Activated naive CD8-positive, alpha-beta T cell treated with anti-CD3 and anti-CD28 coated beads for 36 hours (primary cell): ENCODE measurements around the gene PRKAR2A. TPM values are rescaled to one million over a fixed set of nuclear protein-coding genes. Genes with fewer than 3 reads are reported as not detected.

ENCODE experiments used
- DNase-seq: peaks from one replicate; pipeline ENCODE4 v3.0.0; 2021
- H3K27ac Mint-ChIP-seq: one replicate; pipeline ENCODE4 v1.8.0; 2022; ENCODE audit warnings: mild to moderate bottlenecking, moderate library complexity, mixed read lengths
- H3K27me3 Mint-ChIP-seq: one replicate; pipeline ENCODE4 v1.8.0; 2022; ENCODE audit warnings: mild to moderate bottlenecking, mixed read lengths
- H3K36me3 Mint-ChIP-seq: one replicate; pipeline ENCODE4 v1.8.0; 2021; ENCODE audit warnings: mild to moderate bottlenecking, mixed read lengths
- H3K4me1 Mint-ChIP-seq: one replicate; pipeline ENCODE4 v1.8.0; 2021; ENCODE audit warnings: mixed read lengths
- H3K4me3 Mint-ChIP-seq: one replicate; pipeline ENCODE4 v1.8.0; 2022; ENCODE audit warnings: mild to moderate bottlenecking, moderate library complexity, mixed read lengths
- H3K9me3 Mint-ChIP-seq: one replicate; pipeline ENCODE4 v1.8.0; 2022; ENCODE audit warnings: mixed read lengths
- total RNA-seq, 2 experiments: library from RNA; stranded (reverse); gene quantifications; one replicate each; pipeline ENCODE4 v1.2.3, GENCODE V29; 2021

The PRKAR2A gene
- total RNA-seq, 2 experiments from 2014 or later = 42.8 to 45.2 TPM

DNA sequence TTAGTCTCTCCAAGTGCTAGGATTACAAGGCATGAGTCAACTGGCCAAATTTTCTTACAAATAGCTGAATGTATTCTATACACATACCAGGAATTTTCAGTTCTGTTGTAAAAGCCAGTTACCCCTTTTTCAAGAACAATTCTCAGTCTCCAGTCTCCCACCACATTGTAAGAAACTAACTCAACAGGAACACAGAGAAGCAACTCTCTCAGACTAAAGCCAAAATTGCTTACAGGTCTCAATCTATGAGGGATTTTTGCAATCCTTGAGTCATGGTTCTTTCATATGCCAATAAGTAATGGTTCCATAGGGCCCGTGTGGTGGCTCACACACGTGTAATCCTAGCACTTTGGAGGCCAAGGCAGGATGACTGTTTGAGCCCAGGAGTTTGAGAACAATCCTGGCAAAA, 139.2 kb downstream of the PRKAR2A start:
- Mint-ChIP-seq H3K4me3 (no peak overlapping the region), H3K9me3 (no peaks in the 10 kb centered on the region)

DNA sequence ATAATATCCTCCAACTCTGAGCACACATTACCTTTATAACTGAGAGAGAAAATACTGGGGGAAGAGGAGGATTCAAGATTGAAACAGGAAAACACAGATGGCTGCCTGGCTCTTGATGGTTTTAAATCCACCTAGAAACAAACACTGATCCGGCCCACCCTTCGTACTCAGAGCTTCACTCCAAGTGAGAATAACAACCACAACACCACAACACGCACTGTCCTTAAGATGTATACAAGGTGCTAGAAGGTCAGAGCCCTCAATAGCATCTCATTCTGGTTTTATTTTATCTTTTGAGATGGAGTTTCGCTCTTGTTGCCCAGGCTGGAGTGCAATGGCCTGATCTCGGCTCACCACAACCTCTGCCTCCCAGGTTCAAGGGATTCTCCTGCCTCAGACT, 140.5 kb downstream of the PRKAR2A start:
- Mint-ChIP-seq H3K4me1 (peaks cover 54% of the 10 kb centered on the region), H3K36me3 (peaks cover 31% of the 10 kb centered on the region), H3K4me3 (no peak overlapping the region), H3K9me3 (no peaks in the 10 kb centered on the region), H3K27me3 (no peaks in the 10 kb centered on the region), H3K27ac (no peak overlapping the region)
- DNase-seq = no peak

More for the DNA sequence above, 139.2 kb downstream of the PRKAR2A start:
- no peak overlapping the region for H3K27ac Mint-ChIP-seq
- H3K27me3 Mint-ChIP-seq = no peaks in the 10 kb centered on the region
- peaks cover 27% of the 10 kb centered on the region for H3K36me3 Mint-ChIP-seq
- peaks cover 51% of the 10 kb centered on the region for H3K4me1 Mint-ChIP-seq
- DNase-seq = no peak

DNA sequence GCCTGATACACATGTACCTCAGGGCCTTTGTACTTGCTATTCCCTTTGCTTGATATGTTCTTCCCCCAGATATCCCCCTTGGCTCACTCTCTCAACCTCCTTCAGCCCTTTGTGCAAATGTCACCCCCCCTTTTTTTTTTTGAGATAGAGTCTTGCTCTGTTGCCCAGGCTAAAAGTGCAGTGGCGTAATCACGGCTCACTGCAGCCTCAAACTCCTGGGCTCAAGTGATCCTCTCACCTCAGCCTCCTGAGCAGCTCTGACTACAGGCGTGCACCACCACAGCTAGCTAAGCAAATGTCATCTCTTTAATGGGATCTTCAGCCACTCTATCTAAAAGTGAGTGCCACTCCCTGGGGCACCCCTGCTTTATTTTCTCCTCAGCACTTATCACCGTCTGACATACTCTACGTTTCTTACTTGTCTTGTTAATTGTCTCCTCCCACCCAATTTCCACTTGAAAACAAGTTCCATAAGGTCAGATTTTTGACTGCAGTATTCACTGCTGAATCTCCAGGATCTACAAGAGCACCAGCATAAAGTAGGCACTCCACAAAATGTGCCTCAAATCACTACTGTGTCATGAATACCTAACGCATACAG, 145.3 kb downstream of the PRKAR2A start:
- Mint-ChIP-seq H3K27me3 (no peaks in the 10 kb centered on the region), H3K4me3 (no peak overlapping the region), H3K27ac (no peak overlapping the region), H3K36me3 (peaks cover 33% of the 10 kb centered on the region), H3K4me1 (peaks cover 34% of the 10 kb centered on the region), H3K9me3 (no peaks in the 10 kb centered on the region)
- DNase-seq = no peak

DNA sequence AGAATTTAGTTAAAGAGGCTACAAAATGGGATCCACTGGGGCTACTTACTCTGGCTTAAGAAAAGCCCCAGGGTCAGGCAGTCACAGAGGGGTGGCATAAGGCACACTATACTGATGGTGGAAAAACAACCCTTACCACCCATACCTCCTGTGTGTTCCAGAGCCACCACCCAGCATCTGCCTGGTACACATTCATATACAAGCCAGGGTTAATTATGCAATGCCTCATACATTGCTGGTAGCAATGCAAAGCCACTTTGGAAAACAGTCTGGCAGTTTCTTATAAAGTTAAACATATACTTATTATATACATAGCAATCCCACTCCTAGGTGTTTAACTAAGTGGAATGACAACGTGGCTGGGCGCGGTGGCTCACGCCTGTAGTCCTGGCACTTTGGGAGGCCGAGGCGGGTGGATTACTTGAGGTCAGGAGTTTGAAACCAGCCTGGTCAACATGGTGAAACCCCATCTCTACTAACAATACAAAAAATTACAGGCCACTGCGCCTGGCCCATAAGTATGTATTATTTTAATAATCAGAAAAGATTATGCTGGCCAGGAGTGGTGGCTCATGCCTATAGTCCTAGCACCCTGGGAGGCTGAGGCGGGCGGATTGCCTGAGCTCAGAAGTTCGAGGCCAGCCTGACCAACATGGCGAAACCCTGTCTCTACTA, 146.8 kb downstream of the PRKAR2A start:
- Mint-ChIP-seq H3K36me3 (peaks cover 29% of the 10 kb centered on the region), H3K9me3 (no peaks in the 10 kb centered on the region), H3K27me3 (no peaks in the 10 kb centered on the region), H3K27ac (no peak overlapping the region), H3K4me3 (no peak overlapping the region), H3K4me1 (peaks cover 36% of the 10 kb centered on the region)
- no peak for DNase-seq

DNA sequence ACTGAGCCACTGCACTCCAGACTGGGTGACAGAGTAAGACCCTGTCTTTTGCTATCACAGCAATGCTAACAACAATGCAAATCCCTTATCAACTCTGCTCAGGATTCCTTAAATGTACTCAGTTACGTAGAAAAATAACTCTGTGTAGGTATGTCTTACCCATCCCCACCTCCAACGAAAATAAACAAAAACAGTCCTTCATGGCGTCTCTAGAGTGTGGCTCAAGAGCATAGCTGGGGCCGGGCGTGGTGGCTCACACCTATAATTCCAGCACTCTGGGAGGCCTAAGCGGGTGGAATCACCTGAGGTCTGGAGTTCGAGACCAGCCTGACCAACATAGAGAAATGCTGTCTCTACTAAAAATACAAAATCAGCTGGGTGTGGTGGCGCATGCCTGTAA, 148.8 kb downstream of the PRKAR2A start:
- Mint-ChIP-seq H3K9me3 (no peaks in the 10 kb centered on the region), H3K27ac (no peak overlapping the region), H3K4me3 (no peak overlapping the region), H3K36me3 (peaks cover 25% of the 10 kb centered on the region), H3K27me3 (no peaks in the 10 kb centered on the region), H3K4me1 (peaks cover 35% of the 10 kb centered on the region)
- no peak for DNase-seq

DNA sequence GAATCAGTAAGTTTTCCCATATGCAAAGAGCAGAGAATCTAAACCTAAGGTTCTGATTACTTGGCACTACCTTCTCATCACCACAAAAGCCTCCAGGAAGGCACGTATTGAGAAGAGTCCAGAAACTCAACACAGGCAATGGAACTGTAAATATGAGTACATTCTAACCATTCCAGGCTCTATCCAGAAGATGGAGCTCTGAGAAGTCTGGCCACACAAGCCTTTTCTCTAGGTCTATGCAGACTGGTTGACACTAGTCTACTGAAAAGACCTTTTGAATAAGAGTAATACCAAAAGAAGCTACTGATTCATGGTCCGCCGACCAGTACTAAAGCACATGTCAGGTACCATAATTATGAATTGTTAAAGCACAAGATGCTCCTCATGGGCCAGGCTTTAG, 149.7 kb downstream of the PRKAR2A start:
- Mint-ChIP-seq H3K36me3 (peaks cover 24% of the 10 kb centered on the region), H3K27me3 (no peaks in the 10 kb centered on the region), H3K4me1 (peaks cover 34% of the 10 kb centered on the region), H3K27ac (no peak overlapping the region), H3K4me3 (no peak overlapping the region), H3K9me3 (no peaks in the 10 kb centered on the region)
- no peak for DNase-seq

DNA sequence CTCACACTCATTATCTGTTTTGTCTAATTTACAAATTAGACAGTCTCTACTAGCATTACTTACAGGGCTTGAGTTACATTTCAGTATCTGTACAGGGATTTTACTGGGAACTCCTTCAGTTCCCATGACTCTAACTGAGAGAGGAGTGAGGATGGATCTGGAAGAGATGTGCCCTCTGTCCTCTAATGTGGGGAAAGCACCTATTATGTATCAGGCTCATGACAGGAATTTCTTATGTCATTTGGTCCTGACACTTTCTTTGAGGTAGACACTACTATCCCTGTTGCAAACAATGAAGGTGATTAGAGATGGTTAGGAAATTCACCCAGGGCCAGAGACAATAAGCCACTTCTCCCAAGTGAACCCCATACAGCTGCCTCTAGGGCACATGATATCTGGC, 151.1 kb downstream of the PRKAR2A start:
- no peaks in the 10 kb centered on the region for H3K9me3 Mint-ChIP-seq
- no peak overlapping the region for H3K4me3 Mint-ChIP-seq
- H3K4me1 Mint-ChIP-seq = peaks cover 26% of the 10 kb centered on the region
- H3K36me3 Mint-ChIP-seq = peaks cover 20% of the 10 kb centered on the region
- no peak for DNase-seq
- H3K27me3 Mint-ChIP-seq = no peaks in the 10 kb centered on the region
- H3K27ac Mint-ChIP-seq = peak overlapping the region; percentile 25

Other genes with a start within 250 kb of the PRKAR2A start
- gene UQCRC1, start 238.2 kb downstream of the PRKAR2A start, total RNA-seq = 100 to 1,000 TPM; 193 to 209 TPM
- gene TMEM89, start 226.1 kb downstream of the PRKAR2A start, total RNA-seq = not detected
- 10 to 100 TPM; 16.6 to 18.4 TPM for gene SLC26A6, start 212.4 kb downstream of the PRKAR2A start, total RNA-seq
- gene CELSR3, start 185.0 kb downstream of the PRKAR2A start, total RNA-seq = 10 to 100 TPM; 18.2 to 18.6 TPM
- 10 to 100 TPM; 43.8 to 43.9 TPM for gene NCKIPSD, start 162.0 kb downstream of the PRKAR2A start, total RNA-seq
- gene IP6K2, start 130.7 kb downstream of the PRKAR2A start, total RNA-seq = 10 to 100 TPM; 42.6 to 49.9 TPM
- 10 to 100 TPM; 19.2 to 23.9 TPM for gene SLC25A20, start 51.0 kb upstream of the PRKAR2A start, total RNA-seq
- 100 to 1,000 TPM; 126 TPM for gene ARIH2, start 71.0 kb upstream of the PRKAR2A start, total RNA-seq
- 10 to 100 TPM; 20.7 TPM for gene P4HTM, start 142.4 kb upstream of the PRKAR2A start, total RNA-seq
- 100 to 1,000 TPM; 135 to 140 TPM for gene WDR6, start 159.5 kb upstream of the PRKAR2A start, total RNA-seq
- gene DALRD3, start 170.7 kb upstream of the PRKAR2A start, total RNA-seq = 10 to 100 TPM; 22.3 to 24.7 TPM
- gene NDUFAF3, start 174.2 kb upstream of the PRKAR2A start, total RNA-seq = 10 to 100 TPM; 82.0 to 82.5 TPM
- gene IMPDH2, start 181.5 kb upstream of the PRKAR2A start, total RNA-seq = 100 to 1,000 TPM; 532 to 549 TPM
- 100 to 1,000 TPM; 126 to 127 TPM for gene QRICH1, start 246.2 kb upstream of the PRKAR2A start, total RNA-seq